Activated T-cell treated with anti-CD3 and anti-CD28 coated beads, Interleukin-2, amount 50 U/mL, for 4 hours (primary cell): ENCODE results near the gene COPB1. TPM values are rescaled to one million over a fixed set of nuclear protein-coding genes. Genes with fewer than 3 reads are reported as not detected.
"Not testable (repeated sequence)": the region's sequence is repeated elsewhere in the genome, so short reads cannot be mapped to it uniquely, and the experiment has no call there.

ENCODE experiments used
- ATAC-seq, 2 donors: fragments of 200-7000 bp; cut with Tn5 transposase; one replicate each; pipeline ENCODE4 v1.10.0; 2021
- DNase-seq: peaks from one replicate; pipeline ENCODE4 v3.0.0-alpha.2; 2020
- H3K27me3 Mint-ChIP-seq: one replicate; pipeline ENCODE4 v1.8.0; 2021; ENCODE audit warnings: low read depth, mixed read lengths
- H3K36me3 Mint-ChIP-seq: one replicate; pipeline ENCODE4 v1.8.0; 2022; ENCODE audit warnings: mixed read lengths; ENCODE audit not compliant: insufficient read depth
- H3K4me1 Mint-ChIP-seq: one replicate; pipeline ENCODE4 v1.8.0; 2021; ENCODE audit warnings: low read depth, mixed read lengths
- H3K4me3 Mint-ChIP-seq: one replicate; pipeline ENCODE4 v1.8.0; 2021; ENCODE audit warnings: mild to moderate bottlenecking, moderate library complexity, mixed read lengths
- H3K9me3 Mint-ChIP-seq: one replicate; pipeline ENCODE4 v1.8.0; 2021; ENCODE audit warnings: mixed read lengths
- total RNA-seq, 3 donors: library from RNA; stranded (reverse); gene quantifications; one replicate each; pipeline ENCODE4 v1.2.1, GENCODE V29; 2021

The COPB1 gene, protein sequence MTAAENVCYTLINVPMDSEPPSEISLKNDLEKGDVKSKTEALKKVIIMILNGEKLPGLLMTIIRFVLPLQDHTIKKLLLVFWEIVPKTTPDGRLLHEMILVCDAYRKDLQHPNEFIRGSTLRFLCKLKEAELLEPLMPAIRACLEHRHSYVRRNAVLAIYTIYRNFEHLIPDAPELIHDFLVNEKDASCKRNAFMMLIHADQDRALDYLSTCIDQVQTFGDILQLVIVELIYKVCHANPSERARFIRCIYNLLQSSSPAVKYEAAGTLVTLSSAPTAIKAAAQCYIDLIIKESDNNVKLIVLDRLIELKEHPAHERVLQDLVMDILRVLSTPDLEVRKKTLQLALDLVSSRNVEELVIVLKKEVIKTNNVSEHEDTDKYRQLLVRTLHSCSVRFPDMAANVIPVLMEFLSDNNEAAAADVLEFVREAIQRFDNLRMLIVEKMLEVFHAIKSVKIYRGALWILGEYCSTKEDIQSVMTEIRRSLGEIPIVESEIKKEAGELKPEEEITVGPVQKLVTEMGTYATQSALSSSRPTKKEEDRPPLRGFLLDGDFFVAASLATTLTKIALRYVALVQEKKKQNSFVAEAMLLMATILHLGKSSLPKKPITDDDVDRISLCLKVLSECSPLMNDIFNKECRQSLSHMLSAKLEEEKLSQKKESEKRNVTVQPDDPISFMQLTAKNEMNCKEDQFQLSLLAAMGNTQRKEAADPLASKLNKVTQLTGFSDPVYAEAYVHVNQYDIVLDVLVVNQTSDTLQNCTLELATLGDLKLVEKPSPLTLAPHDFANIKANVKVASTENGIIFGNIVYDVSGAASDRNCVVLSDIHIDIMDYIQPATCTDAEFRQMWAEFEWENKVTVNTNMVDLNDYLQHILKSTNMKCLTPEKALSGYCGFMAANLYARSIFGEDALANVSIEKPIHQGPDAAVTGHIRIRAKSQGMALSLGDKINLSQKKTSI
- 100 to 1,000 TPM; 102 to 123 (median 104) TPM for total RNA-seq

DNA sequence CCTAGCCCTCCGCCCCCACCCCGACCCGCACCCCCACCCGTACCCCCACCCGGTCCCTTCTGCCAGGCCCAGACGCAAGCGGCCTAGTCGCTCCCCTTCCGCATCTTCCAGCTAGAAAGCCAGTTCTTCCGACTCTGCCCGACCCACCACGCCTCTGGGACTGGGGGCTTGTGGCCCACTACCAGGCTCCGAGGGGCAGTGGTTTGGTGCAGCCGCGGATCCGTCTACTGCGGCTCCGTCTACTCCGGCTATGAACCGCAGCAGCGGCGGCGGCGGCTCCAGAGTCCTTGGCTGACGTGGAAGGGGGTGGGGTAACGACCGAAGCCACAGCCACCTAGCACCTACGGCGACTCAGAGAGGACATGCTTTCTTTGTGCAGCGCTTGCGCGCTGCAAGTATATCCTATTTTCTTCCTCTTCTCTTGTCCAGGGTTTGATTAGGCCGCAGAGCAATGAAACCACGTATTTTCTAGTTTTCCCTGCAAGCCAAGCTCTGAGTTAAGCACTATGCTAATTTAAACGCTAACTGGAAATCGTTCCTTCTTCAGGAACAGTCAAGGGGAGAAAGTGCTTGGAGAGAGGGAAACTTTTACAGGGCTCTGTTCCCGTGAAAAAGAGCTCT is at the start of gene COPB1:
TSS of gene COPB1 (minus strand) at position 252 of the 621 bp plus-strand sequence. CDS start 883 bp downstream, outside the sequence.
- Mint-ChIP-seq H3K27me3 (no peaks in the 10 kb centered on the region), H3K9me3 (peaks cover 4% of the 10 kb centered on the region), H3K4me3 (peak within 1 kb of the TSS; percentile 97), H3K4me1 (peaks cover 43% of the 10 kb centered on the region), H3K36me3 (peaks cover 33% of the 10 kb centered on the region)
- DNase-seq: peak; percentile 84
- peak; percentile 96 to 97 for ATAC-seq

- ATAC-seq: no peak
- H3K4me3 Mint-ChIP-seq: no peak overlapping the region
- no peaks in the 10 kb centered on the region for H3K27me3 Mint-ChIP-seq
- no peak for DNase-seq
- peaks cover 2% of the 10 kb centered on the region for H3K36me3 Mint-ChIP-seq
- no peaks in the 10 kb centered on the region for H3K9me3 Mint-ChIP-seq
- H3K4me1 Mint-ChIP-seq: peaks cover 27% of the 10 kb centered on the region
These were observed 47.8 kb upstream of the COPB1 start for GRCh38 chr11:14547440-14547839.

DNA sequence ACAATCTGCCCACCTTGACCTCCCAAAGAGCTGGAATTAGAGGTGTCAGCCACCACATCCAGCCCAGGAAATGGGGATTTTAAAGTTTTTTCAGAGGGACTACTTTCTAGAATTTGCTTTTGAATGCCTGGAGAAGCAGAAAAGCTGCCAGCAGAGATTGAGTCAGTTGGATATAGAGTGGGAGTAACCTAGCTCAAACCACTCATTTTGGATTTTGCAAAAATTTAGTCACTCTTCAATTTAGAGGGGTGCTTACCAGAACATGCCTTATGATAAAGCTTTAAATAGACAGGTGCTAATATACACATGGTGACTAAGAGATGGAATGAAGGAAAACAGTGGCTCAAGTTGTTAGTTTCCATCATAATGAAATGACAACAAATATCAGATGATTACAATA is 47.1 kb upstream of the COPB1 start:
- Mint-ChIP-seq H3K27me3 (no peaks in the 10 kb centered on the region), H3K4me1 (peaks cover 29% of the 10 kb centered on the region), H3K9me3 (no peaks in the 10 kb centered on the region), H3K4me3 (no peak overlapping the region), H3K36me3 (peaks cover 2% of the 10 kb centered on the region)
- ATAC-seq: peak; percentile 67 to 73
- DNase-seq: no peak

GRCh38 chr11:14544611-14545010 is 45.0 kb upstream of the COPB1 start:
- H3K27me3 Mint-ChIP-seq: no peaks in the 10 kb centered on the region
- H3K4me1 Mint-ChIP-seq: peaks cover 37% of the 10 kb centered on the region
- no peaks in the 10 kb centered on the region for H3K9me3 Mint-ChIP-seq
- H3K36me3 Mint-ChIP-seq: no peaks in the 10 kb centered on the region
- ATAC-seq (peak; percentile 74 to 77), DNase-seq (no peak)
- no peak overlapping the region for H3K4me3 Mint-ChIP-seq

GRCh38 chr11:14543260-14543659 is 43.6 kb upstream of the COPB1 start:
- ATAC-seq (no peak), DNase-seq (no peak)
- Mint-ChIP-seq H3K27me3 (no peaks in the 10 kb centered on the region), H3K4me1 (peaks cover 37% of the 10 kb centered on the region), H3K9me3 (no peaks in the 10 kb centered on the region), H3K36me3 (no peaks in the 10 kb centered on the region), H3K4me3 (no peak overlapping the region)

DNA sequence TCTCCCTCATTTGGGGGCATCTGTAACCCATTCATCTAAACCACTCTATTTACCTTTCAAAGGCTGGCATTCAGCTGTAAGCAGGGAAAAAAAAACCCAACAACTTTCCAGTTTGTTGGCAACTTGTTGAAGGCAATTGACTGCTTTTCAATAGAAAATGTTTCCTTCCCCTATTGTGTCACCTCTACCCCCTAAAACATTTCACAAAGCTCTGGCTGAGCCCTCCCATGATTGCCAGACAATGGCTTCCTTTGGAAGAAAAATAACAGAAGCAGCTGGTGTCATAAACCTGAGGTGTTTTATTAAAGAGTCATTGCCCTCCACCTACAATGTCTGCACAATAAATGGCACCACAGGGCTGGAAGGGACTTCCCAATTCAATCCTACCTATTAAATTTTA is 42.7 kb upstream of the COPB1 start:
- H3K27me3 Mint-ChIP-seq: no peaks in the 10 kb centered on the region
- H3K9me3 Mint-ChIP-seq: no peaks in the 10 kb centered on the region
- DNase-seq (no peak), ATAC-seq (no peak)
- H3K4me1 Mint-ChIP-seq: peaks cover 40% of the 10 kb centered on the region
- H3K4me3 Mint-ChIP-seq: no peak overlapping the region
- H3K36me3 Mint-ChIP-seq: no peaks in the 10 kb centered on the region

DNA sequence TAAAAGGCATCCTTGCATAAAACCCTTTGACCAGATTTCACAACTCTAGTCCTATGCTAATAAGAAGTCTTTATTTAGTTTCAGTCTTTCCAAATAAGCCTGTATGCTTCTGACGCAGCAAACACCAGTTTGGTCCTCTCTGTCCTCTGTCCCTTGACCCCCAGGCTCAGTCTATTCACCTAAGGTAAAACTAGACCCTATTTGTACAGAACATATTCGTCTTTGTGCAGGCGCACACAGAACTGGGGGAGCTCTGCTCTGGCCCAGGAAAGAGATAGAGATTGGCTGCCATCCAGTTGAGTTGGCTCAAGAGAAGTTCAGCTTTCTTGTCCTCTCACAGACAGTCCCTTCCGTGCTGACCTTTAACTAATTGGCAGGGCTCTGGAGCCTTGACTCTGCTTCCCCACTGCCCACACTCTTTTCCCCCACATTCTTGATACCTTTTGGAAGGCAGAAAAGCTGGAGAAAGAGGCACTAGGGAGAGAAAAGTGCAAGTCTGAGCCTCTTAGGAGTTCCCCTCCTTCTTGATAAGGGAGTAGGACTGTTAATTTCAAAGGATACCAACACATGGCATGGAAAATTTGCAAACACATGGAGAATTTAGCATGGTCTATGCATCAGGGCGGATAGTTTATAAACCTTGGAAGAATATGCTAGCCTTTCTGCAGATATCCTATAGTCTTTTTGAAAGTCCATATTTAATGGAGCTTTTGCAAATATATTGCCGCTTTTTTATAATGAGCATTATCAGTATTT is 41.8 kb upstream of the COPB1 start:
- ATAC-seq (no peak), DNase-seq (no peak)
- Mint-ChIP-seq H3K4me1 (peaks cover 40% of the 10 kb centered on the region), H3K9me3 (no peaks in the 10 kb centered on the region), H3K36me3 (no peaks in the 10 kb centered on the region), H3K27me3 (no peaks in the 10 kb centered on the region), H3K4me3 (no peak overlapping the region)

GRCh38 chr11:14539982-14540421 is 40.4 kb upstream of the COPB1 start:
- Mint-ChIP-seq H3K27me3 (no peaks in the 10 kb centered on the region), H3K9me3 (no peaks in the 10 kb centered on the region), H3K4me1 (peaks cover 29% of the 10 kb centered on the region), H3K4me3 (no peak overlapping the region), H3K36me3 (no peaks in the 10 kb centered on the region)
- no peak for ATAC-seq
- DNase-seq: no peak

DNA sequence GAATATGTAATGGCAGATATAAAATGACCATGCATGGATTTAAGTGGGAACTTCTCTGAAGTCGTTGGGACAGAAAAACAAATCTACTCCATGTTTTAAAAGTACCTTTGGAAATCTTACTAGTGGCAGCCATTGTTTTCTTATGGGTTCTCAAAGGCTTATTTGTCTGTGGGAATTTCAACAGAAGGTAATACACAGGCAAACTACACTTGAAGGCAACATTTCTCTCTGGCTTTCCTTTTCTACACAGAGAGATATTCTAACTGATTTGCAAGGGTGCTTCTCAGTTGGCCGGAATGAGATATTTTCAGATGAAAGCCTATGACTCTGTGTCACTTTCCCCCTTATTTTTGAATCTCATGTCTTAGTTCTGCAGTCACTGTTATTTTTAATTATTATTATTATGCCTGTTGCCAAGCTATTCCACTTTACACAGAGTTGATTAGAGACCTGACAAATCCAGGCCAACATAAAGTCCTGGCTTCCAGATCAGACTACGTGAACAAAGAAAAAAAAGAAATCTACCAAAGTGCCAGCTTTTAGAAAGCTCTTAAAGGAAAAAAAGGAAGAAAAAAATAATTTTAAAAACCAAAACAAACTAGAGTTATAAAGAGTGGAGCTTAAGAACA is 39.4 kb upstream of the COPB1 start:
- ATAC-seq (no peak), DNase-seq (no peak)
- H3K27me3 Mint-ChIP-seq: no peaks in the 10 kb centered on the region
- H3K9me3 Mint-ChIP-seq: no peaks in the 10 kb centered on the region
- peaks cover 23% of the 10 kb centered on the region for H3K4me1 Mint-ChIP-seq
- no peak overlapping the region for H3K4me3 Mint-ChIP-seq
- H3K36me3 Mint-ChIP-seq: no peaks in the 10 kb centered on the region

DNA sequence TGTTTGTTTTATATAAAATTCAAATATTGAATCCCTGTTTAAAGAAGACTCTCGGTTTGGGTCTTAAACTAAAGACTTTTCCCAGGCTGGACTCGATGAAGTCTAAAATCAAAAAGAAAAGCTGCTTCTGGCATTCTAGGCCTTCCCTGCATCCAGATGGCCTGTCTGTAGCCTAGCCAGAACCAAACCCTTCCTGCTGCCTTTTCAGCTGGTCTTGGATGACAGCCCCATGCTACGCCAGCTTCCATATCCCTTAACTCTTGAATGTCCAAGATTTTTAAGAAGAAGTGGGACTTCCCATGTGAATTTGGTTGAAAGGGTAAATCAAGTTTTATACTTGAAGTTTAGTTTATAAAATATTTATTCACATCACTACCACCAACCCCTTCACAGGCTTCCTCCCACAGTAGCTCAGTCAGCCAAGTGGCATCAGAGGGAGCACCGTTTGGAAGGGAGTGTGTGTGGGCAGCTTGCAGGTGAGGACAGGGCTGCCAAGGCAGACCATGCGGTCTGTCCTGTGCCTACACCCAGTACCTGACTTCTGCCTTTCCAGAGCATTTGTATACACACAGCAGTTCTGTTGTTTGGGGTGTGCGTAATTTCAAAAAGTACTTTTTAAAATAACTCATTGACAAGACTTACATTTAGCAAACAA is 38.8 kb upstream of the COPB1 start:
- Mint-ChIP-seq H3K36me3 (no peaks in the 10 kb centered on the region), H3K4me1 (peaks cover 21% of the 10 kb centered on the region), H3K9me3 (no peaks in the 10 kb centered on the region), H3K27me3 (no peaks in the 10 kb centered on the region), H3K4me3 (no peak overlapping the region)
- no peak for DNase-seq
- ATAC-seq: no peak

DNA sequence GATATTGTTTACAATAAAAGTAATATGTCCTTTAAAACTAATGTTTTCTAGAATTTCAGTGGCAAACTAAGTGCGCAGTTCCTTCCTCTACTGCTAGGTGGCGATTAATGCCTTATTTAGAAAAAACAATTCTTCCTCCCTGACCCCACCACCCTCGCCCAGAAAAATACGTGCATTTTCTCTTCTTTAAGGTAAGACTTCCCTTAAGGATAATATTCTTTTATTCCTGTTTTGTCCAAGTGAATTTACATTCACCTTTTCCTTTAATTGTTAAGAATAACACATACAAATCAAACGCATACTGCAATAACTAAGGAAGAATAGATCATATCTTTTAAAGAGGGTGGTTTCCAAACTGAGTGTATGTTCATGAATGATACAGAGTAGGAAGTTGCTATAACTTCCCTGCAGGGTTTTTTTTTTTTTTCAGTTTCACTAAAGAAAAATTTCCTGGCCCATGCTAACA is 37.6 kb upstream of the COPB1 start:
- Mint-ChIP-seq H3K27me3 (no peaks in the 10 kb centered on the region), H3K9me3 (no peaks in the 10 kb centered on the region), H3K4me3 (peak overlapping the region; percentile 73), H3K4me1 (peaks cover 20% of the 10 kb centered on the region), H3K36me3 (peaks cover 2% of the 10 kb centered on the region)
- DNase-seq (peak; percentile 29), ATAC-seq (peak; percentile 89 to 95)

- H3K9me3 Mint-ChIP-seq, ATAC-seq, H3K4me3 Mint-ChIP-seq, DNase-seq, H3K27me3 Mint-ChIP-seq, H3K36me3 Mint-ChIP-seq: not testable (repeated sequence)
- peaks cover 16% of the 10 kb centered on the region for H3K4me1 Mint-ChIP-seq
These were observed 35.6 kb upstream of the COPB1 start for GRCh38 chr11:14535166-14535565.

- DNase-seq (no peak), ATAC-seq (no peak)
- H3K4me3 Mint-ChIP-seq: no peak overlapping the region
- H3K9me3 Mint-ChIP-seq: no peaks in the 10 kb centered on the region
- no peaks in the 10 kb centered on the region for H3K27me3 Mint-ChIP-seq
- peaks cover 2% of the 10 kb centered on the region for H3K36me3 Mint-ChIP-seq
- no peaks in the 10 kb centered on the region for H3K4me1 Mint-ChIP-seq
These were observed 30.3 kb upstream of the COPB1 start for GRCh38 chr11:14529951-14530350.
